Activated CD8-positive, alpha-beta T cell treated with anti-CD3 and anti-CD28 coated beads for 36 hours (primary cell): ENCODE results near the gene PPOX. TPM values are rescaled to one million over a fixed set of nuclear protein-coding genes. Genes with fewer than 3 reads are reported as not detected.
A peak's percentile ranks its signal among the peaks of the same experiment; 100 is the strongest.

ENCODE experiments used
- ATAC-seq: fragments of 200-7000 bp; cut with Tn5 transposase; one replicate; pipeline ENCODE4 v1.10.0; 2021; ENCODE audit warnings: mild to moderate bottlenecking, moderate library complexity
- CTCF ChIA-PET: fragments of 350-600 bp; sonication (Branson Sonifier 250); formaldehyde crosslinking; loops from one replicate; lab custom pipeline; 2021; ENCODE audit warnings: antibody characterized with exemption; lab: Charles Lee
- POLR2A ChIA-PET: fragments of 350-600 bp; sonication (Branson Sonifier 250); formaldehyde crosslinking; loops from one replicate; lab custom pipeline; 2021; ENCODE audit warnings: antibody characterized with exemption; lab: Charles Lee
- DNase-seq: peaks from one replicate; pipeline ENCODE4 v3.0.0-alpha.2; 2020
- H3K27ac Mint-ChIP-seq: one replicate; pipeline ENCODE4 v1.8.0; 2021; ENCODE audit warnings: mild to moderate bottlenecking, mixed read lengths
- H3K27me3 Mint-ChIP-seq: one replicate; pipeline ENCODE4 v1.8.0; 2021; ENCODE audit warnings: mixed read lengths
- H3K36me3 Mint-ChIP-seq: one replicate; pipeline ENCODE4 v1.8.0; 2021; ENCODE audit warnings: low read depth, mixed read lengths
- H3K4me1 Mint-ChIP-seq: one replicate; pipeline ENCODE4 v1.8.0; 2021; ENCODE audit warnings: low read depth, mixed read lengths
- H3K4me3 Mint-ChIP-seq: one replicate; pipeline ENCODE4 v1.8.0; 2021; ENCODE audit warnings: mild to moderate bottlenecking, moderate library complexity, mixed read lengths
- H3K9me3 Mint-ChIP-seq: one replicate; pipeline ENCODE4 v1.8.0; 2021; ENCODE audit warnings: mixed read lengths
- intact Hi-C: fragments of 100-400 bp; cut with micrococcal nuclease; formaldehyde crosslinking; loops from one replicate; pipeline ENCODE4 v1.10.0; 2022
- total RNA-seq, 2 experiments: library from RNA; stranded (reverse); gene quantifications; one replicate each; pipeline ENCODE4 v1.2.3, GENCODE V29; 2021
- TF ChIP-seq, protein P1 (sequence below): fragments of 200-600 bp; IDR thresholded peaks from one replicate; pipeline ENCODE4 v1.8.0; 2022; ENCODE audit warnings: antibody characterized with exemption, mild to moderate bottlenecking

PPOX gene
- total RNA-seq, 2 experiments from 2014 or later, result 24.4 to 24.9 TPM

DNA sequence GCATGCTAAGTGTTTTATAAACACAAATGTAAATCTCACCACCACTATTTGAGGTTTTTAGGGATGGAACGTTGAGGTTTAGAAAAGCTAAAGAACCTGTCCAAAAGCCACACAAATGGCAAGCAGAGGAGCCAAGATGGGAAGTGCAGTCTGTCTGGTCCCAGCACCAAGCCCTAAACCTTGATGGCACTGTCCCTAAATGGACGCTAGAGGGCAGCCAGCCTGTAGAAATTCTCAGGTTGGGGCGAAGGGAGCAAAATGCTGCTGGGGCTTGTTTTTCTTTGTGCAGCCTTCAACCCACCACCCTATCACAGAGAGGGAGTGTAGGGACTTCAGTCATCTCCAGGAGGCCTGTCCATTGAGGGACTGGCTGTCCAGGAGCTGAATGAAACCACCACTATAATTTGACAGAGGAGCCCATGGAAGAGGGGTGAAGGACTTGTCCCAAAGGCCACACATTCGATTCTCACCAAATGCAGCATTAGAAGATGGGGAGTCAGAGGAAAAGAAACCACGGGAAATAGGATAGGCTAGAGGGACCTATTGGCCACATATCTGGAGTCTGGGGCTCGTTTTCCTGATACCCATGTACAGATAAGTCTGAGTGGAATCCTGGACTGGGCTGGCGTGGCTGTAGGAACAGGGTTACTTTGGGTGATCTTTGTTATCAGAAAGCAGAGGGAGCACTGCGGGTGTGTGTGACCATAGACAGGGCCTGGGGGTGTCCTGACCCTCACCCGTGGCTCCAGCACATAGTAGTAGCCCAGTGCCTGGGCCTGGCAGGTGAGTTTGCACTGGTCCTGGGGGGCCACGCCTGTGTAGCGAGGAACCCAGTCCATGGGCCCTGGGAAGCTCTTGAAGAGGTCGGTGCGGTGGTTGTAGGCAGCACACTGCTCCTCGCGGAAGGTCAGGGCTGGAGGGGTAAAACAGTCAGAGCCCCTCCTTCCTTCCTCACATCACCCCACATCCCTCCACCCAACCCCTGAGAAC is 26.5 kb downstream of the PPOX start:
- Mint-ChIP-seq H3K27ac (peak overlapping the region; percentile 78), H3K27me3 (no peaks in the 10 kb centered on the region), H3K9me3 (no peaks in the 10 kb centered on the region), H3K4me1 (peaks cover 23% of the 10 kb centered on the region), H3K36me3 (no peaks in the 10 kb centered on the region), H3K4me3 (no peak overlapping the region)
- ATAC-seq, result peak; percentile 95
- CTCF ChIA-PET, result interaction anchor here (0.6 to 5.2 kb wide), 23 partner anchors 10 to 196 kb away, joined by 3 to 76 read pairs (median 5); partner anchors contain the start of genes APOA2, FCER1G, NDUFS2 and NIT1
- DNase-seq, result peak; percentile 81
- POLR2A ChIA-PET, result interaction anchor here (0.6 to 4.0 kb wide), 7 partner anchors 9 to 45 kb away, joined by 3 to 29 read pairs (median 3); partner anchors contain the start of genes B4GALT3, NDUFS2 and NR1I3
- TF ChIP-seq, protein P1, sequence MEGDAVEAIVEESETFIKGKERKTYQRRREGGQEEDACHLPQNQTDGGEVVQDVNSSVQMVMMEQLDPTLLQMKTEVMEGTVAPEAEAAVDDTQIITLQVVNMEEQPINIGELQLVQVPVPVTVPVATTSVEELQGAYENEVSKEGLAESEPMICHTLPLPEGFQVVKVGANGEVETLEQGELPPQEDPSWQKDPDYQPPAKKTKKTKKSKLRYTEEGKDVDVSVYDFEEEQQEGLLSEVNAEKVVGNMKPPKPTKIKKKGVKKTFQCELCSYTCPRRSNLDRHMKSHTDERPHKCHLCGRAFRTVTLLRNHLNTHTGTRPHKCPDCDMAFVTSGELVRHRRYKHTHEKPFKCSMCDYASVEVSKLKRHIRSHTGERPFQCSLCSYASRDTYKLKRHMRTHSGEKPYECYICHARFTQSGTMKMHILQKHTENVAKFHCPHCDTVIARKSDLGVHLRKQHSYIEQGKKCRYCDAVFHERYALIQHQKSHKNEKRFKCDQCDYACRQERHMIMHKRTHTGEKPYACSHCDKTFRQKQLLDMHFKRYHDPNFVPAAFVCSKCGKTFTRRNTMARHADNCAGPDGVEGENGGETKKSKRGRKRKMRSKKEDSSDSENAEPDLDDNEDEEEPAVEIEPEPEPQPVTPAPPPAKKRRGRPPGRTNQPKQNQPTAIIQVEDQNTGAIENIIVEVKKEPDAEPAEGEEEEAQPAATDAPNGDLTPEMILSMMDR, result peak; percentile 92
- intact Hi-C loops, result loop anchor here (10.0 kb wide), 1 partner anchor 112 kb away; the partner anchor contains the start of gene MPZ

DNA sequence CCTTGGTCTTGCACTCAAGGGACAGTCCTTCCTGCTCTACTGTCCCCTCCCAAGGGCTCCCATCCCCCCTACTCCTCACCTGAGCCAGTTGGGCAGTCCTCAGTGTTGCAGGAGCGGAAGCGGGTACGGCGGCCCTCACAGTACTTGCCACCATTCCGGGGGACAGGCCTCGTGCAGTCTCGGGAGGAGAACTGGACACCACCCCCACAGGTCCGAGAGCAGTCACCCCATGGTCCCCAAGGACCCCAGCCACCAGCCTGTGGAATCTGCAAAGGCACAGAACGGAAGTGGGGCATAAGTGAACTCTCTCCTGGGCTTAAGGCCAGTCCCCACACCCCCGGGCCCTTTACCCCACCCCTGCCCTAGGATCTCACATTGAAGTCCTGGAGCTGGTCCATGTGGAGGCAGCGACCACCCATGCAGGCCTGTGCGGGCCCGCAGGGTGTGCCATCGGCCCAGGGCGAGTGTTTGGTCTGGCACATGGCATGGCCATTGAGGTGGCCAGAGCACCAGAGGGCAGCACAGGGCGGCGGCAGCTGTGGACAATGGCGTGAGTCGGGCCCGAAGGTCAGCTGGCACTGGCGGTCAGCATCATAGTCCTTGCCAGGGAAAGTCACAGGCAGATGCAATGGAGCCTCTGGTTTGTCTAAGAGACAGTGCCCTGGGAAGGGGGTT is 27.5 kb downstream of the PPOX start:
- H3K9me3 Mint-ChIP-seq, result no peaks in the 10 kb centered on the region
- ChIA-PET CTCF (interaction anchor here (0.6 to 5.2 kb wide), 8 partner anchors 8 to 189 kb away, joined by 3 to 76 read pairs (median 40); partner anchors contain the start of genes APOA2, NDUFS2, PPOX and TOMM40L), POLR2A (interaction anchor here (0.8 to 4.0 kb wide), 4 partner anchors 8 to 72 kb away, joined by 3 to 29 read pairs (median 4); partner anchors contain the start of genes NDUFS2 and TOMM40L)
- H3K4me3 Mint-ChIP-seq, result no peak overlapping the region
- ATAC-seq (no peak), DNase-seq (no peak)
- no peaks in the 10 kb centered on the region for H3K27me3 Mint-ChIP-seq
- TF ChIP-seq, protein P1, result no peak
- H3K4me1 Mint-ChIP-seq, result peaks cover 19% of the 10 kb centered on the region
- intact Hi-C loops, result loop anchor here (10.0 kb wide), 1 partner anchor 111 kb away; the partner anchor contains the start of gene MPZ
- no peaks in the 10 kb centered on the region for H3K36me3 Mint-ChIP-seq
- H3K27ac Mint-ChIP-seq, result no peak overlapping the region

DNA sequence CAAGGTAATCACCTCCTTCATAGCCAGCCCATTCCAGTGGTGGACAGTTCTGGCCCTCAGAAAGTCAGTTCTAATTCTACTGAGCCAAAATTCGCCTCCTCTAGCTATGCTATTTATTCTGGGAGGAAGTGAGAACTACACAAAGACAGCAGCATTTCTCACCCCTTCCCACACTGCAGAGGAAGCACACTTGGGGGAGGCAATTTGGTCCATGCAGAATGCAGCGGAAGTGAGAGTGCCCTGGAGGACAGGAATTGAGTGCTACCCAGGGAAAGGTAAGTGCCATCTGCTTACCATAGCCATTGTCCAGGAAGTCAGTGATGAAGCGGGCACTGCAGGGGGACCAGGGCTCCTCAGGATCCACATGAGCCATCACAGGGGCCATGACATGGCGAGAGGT is 28.9 kb downstream of the PPOX start:
- DNase-seq (no peak), ATAC-seq (no peak)
- TF ChIP-seq, protein P1, result no peak
- Mint-ChIP-seq H3K9me3 (no peaks in the 10 kb centered on the region), H3K4me1 (peaks cover 26% of the 10 kb centered on the region), H3K27me3 (no peaks in the 10 kb centered on the region), H3K36me3 (no peaks in the 10 kb centered on the region), H3K27ac (peak overlapping the region; percentile 78), H3K4me3 (no peak overlapping the region)
- intact Hi-C loops, result loop anchor here (10.0 kb wide), 1 partner anchor 110 kb away; the partner anchor contains the start of gene MPZ
- ChIA-PET POLR2A (interaction anchor here (1.2 kb wide), 1 partner anchor 15 kb away, joined by 3 read pairs; no protein-coding TSS in a partner anchor), CTCF (interaction anchor here (1.0 to 5.2 kb wide), 5 partner anchors 9 to 188 kb away, joined by 4 to 67 read pairs (median 43); partner anchors contain the start of genes APOA2 and TOMM40L)

DNA sequence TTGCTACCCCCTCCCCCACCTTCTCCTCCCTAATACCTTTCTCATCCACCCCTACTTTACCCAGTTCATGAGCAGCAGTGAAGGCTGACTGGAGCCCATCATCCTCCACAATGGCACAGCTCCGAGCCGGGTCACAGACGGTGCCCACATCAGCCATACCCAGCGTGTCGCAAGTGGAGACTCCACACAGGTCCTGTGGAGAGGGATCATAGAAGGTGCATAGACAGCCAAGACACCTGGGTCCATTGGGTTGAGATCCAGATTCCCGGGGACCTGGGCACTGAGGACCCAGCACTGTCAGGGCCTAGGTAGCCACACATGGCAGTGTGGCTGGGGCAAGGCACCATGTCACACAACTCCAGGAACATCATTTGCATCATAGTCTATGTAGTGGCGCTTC is 29.9 kb downstream of the PPOX start:
- DNase-seq, result no peak
- ATAC-seq, result no peak
- H3K4me1 Mint-ChIP-seq, result peaks cover 35% of the 10 kb centered on the region
- no peaks in the 10 kb centered on the region for H3K9me3 Mint-ChIP-seq
- H3K27me3 Mint-ChIP-seq, result no peaks in the 10 kb centered on the region
- TF ChIP-seq, protein P1, result no peak
- intact Hi-C loops, result loop anchor here (10.0 kb wide), 1 partner anchor 109 kb away; the partner anchor contains the start of gene MPZ
- peak overlapping the region; percentile 69 for H3K27ac Mint-ChIP-seq
- no peaks in the 10 kb centered on the region for H3K36me3 Mint-ChIP-seq
- ChIA-PET POLR2A (no interaction called here), CTCF (interaction anchor here (1.3 kb wide), 1 partner anchor 10 kb away, joined by 3 read pairs; no protein-coding TSS in a partner anchor)
- H3K4me3 Mint-ChIP-seq, result no peak overlapping the region
